GM19328 (cell line): Measurements from ENCODE around the gene ZNF148.

Experiments used
- ATAC-seq: cut with Tn5 transposase; IDR thresholded peaks from one replicate; pipeline ENCODE4 v1.9.1; 2021; ENCODE audit warnings: mild to moderate bottlenecking, moderate library complexity; ENCODE audit not compliant: unreplicated experiment

The ZNF148 gene

DNA sequence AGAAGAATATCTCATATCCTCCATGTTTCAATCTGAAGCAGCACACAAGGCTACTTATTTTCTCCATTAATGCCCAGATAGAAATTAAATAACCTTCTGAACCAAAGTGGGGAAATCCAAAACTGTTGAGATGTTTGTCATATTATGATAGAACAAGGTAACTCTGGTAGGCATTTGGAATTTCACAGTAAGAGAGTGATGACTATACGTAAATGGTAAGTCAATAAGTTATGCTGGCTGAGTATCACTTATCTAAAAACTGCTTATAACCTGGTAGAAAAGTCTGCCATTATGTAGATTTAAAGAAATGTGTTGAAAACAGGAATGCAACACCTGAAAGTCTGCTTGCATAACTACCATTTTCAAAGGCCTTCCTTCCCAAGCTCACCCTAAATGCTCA, 145.4 kb downstream of the ZNF148 start:
- no peak for ATAC-seq

DNA sequence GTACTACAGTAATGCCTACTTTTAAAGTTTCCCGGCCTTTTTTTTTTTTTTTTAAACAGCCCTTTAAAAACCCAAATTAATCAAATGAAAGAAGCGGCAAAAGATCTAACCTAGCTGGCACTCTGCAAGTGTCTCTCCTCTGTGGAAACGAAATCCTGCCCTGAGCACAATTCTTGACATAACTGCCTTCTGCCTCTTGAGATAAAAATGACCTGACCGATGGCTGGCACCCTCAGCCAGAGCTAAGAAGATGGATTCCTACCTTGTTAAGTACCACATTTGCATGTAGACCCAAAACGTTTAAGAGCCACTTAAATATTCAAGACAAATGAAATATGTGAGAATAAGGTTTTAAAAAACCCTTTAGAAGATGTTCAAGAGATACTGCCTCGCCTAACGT, 146.0 kb downstream of the ZNF148 start:
- ATAC-seq: no peak

DNA sequence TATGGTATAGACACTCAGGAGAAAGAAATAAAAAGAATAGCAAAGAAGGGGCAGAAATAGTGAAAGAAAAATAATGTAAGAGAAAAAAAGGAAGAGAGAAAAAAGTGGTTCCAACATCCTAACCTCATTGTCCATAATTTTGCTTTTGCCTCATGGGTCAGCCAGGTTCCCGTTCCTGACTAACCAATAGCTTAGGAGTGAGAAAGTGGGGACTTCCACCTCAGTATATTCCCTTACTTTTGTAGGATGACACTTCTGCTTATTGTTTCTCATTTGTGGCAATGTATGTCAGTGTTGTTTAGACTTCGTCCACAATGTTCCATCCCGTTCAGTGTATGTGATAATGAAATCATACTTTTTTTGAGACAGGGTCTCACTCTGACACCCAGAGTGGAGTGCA, 153.3 kb downstream of the ZNF148 start:
- ATAC-seq: no peak

DNA sequence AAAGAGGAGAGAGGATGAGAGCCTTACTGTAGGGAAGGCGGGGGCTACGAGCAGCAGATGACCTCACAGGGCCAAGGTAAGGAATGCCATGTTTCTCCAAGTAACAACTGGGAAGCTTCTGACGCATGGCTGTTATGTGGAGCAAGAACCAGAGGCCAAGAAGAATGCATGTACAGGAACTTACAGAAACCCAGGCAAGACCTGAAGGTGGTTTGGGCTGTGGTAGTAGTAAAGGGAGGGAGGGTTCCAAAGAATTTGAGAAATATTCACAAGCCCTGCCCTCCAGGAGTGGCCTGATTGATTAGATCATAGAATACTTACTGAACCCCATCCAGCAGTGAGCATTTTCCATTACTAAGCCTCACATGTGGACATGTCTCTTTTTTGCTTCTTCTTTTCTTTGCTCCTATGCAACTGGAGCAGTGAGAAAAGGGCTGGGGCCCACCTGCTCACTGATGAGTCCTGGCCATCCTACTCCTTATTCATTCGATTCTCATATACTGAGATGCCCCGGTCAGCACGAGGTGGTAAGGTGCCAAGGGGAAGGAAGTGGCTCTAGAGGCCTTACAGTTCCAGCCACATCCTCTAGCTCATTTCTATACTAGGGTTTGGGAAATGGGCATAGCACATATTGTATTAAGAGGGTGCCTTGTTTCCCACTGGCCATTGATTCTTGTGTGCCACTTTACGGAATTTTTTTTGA, 154.2 kb downstream of the ZNF148 start:
- ATAC-seq: no peak

DNA sequence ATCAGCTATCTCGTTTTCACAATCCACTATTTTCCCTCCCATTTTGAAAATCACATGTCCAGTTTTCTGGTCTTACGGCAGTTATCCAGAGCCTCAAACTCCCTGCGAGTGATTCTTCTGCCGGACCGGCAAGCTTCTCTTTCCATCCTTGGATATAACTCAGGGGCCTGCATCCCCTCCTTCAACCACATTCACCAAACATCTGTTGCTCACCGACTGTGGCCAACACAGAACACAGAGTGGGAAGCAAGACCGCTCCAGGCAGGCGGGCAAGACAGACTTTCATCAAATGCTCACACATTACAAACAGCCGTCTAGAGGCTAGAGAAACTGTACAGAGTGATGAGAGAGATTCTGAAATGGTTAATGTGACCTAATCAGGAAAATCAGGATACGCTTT, 154.9 kb downstream of the ZNF148 start:
- no peak for ATAC-seq

DNA sequence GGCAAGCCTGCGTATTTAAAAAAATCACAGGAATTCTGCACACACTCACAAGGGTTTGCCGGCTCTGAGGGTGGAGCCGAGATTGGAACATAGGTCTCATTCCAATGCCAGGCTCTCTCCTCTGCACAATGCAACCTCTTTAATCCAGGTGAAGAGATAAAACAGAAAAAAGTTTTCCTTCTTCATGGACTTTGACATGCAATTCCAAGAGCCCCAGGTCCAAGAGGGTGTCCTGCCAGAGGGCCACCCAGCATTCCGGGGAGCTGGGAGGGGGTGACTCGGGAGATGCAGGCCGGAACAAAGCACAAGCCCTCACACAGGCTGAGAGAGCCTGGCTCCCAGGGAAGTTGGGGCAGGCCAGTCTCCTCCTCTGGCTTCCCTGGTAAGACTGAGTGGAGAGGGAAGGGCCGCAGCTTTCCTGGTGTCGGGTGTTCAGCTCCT, 155.8 kb downstream of the ZNF148 start:
- no peak for ATAC-seq

DNA sequence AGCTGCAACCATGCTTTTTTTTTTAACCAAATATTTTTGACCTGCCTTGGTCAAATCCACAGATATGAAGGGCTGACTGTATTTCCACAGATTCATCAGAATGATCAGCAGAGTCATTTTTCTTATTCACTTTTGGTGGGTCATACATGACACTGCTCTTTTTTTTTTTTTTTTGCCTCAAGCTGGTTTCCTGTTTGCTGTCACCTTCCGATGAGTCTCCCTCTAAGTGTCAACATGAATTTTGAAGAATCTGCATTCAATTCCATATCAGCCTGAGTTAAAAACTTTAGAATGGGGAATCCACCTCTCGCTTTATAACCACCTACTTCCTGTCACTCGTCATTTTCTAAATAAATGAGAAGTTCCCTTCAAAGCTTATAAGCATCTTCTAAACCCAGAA, 160.4 kb downstream of the ZNF148 start:
- ATAC-seq: no peak

DNA sequence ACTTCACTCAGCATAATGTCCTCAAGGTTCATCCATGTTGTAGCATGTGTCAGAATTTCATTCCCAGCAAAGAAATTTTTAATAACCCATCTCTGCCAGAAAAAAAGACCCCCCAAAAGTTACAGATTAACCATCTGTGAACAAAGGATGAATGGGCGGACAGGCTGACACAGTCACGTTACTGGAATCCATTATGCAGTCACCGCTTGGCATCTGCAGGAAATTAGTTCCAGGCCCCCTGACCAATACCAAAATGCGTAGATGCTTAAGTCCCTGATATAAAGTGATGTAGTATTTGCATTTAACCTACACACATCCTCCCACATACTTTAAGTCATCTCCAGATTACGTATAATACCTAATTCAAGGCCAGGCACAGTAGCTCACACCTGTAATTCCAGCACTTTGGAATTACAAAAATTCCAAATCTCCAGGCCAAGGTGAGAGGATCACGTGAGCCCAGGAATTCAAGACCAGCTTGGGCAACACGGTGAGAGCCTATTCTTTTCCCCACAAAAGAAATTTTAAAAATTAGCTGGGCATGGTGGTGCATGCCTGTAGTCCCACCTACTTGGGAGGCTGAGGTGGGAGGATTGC, 161.1 kb downstream of the ZNF148 start:
- no peak for ATAC-seq

DNA sequence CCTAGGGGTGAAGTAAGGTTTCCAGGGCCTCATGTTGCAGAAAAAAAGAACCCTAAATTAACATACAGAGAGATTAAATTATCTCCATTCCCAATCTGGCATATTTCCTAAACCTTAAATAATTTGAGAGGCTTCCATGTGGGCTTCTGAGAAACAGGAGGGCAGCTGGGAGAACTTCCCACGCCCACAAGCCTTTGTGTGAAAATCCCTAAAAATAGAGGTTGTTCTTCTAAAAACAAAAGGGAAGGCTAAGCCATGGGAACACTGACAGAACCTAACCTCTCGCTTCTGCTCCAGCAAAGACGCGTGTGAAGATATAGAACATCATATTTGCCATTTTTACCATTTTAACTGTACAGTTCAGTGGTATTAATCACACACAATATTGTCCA, 161.8 kb downstream of the ZNF148 start:
- ATAC-seq: no peak

DNA sequence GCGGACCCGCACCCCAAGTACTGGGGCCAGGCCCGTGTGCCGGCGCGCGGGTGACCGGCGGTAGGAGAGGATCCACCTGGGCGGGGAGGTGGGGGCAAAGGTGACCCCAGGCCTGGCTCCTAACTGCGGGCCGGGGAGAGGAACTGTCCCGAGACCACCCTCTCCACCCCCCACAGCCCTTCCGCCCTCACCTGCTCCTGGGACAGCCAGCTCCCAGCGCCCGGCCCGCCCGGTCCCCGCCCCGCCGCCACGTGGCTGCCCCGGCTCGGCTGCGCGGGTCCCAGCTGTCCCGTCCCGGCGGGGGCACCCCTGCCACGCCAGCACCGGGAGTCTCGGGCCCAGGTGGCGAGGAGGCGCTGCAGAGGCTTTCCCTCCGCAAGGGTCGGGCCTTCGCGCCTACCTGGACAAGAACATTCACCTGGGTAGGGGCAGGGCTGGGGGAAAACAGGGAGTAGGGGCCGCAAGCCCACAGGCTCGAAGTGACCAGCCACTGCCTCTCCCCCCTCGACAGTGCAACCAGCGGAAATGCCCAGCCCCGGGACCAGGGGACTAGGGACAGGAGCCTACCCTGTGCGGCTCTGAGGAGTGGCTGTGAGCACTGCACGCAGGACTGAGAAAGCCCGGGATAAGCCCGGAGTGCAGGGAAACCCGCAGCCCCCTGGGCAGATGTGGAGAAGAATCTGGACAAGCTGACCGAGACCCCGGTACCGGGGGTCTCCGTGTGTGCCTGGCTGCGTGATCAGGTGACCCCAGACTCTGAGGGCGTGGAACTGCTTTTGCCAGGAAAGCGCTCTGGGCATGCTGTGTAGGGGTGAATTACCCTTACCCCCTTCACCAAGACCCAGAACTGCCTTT, 162.4 kb downstream of the ZNF148 start, which contains the start of gene SLC12A8:
Gene SLC12A8, minus strand, starts transcription at position 240 of the 855 bp plus-strand sequence. CDS start 1,399 bp downstream, outside the sequence.
- no peak for ATAC-seq

DNA sequence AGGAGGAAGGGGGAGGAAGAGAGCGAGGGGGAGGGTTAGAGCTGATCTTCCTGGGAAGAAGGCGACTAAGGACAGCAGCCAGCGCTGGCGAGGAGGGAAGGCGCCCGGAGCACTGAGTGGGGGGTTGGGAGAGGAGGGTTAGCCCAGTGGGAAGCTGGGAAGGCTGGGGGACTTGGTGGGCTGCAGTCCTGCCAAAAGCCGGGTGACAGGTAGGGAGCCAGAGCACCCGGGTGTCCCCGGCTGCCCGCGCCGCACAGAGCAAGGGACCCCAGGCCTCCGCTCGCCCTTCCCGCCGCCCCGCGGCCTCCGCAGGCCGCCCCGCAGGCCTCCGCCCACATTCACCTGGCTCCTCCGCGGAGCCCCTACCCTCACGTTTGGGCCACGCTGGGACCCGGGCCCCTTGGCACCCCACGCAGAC, 163.0 kb downstream of the ZNF148 start:
- ATAC-seq: no peak

DNA sequence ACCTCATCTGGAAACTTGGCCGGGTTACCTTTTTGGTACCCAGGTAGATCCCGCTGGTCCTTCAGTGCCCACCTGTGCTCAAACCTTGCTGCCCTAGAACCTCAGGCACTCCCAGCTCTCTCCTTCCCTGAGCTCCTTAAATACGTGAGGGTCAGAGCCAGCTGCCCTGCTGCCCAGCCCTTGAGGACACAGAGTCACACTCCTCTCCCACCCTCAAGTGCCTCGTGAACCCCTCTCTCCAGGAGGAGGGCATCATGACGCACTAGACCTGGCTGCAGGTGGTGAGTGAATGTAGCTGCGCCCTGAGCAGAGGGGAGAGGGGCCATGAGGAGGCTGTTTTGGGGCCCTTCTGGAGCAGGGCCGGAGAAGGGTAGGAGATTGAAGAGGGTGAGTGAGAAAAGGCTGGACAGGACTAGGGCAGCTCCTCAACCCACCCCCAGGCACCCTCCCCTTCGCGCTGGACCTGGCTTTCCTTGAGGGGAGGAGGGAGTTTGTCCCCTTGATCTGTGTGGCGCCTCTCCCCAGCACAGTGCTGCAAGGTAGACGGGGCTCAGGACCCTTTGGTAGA, 163.5 kb downstream of the ZNF148 start:
- ATAC-seq: no peak

DNA sequence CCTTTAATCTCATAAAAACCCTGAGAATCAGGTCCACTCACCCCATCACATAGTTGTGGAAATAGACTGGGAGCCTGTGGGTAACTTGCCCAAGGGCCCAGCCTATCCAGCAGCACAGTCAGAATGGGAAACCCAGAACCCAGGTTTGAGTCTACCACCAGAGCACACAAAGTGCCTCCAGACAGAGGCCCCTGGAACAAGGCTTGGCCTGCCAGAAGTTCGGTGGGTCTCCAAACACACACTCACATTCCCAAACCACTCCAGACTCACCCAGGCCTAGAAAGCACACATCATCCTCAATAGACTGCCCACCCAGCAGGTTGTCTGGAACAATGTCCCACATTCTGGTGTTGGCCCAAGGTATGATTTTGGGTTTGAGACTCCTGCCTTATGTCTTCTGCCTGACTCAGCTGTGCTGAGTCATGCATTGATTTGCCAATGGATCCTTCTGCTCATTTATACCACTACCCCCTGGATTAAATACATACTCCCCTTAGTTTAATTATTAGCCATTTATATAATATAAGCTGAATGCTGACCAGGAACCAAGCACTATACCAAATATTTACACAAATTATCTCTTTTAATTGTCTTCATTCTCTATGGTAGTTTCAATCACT, 167.1 kb downstream of the ZNF148 start:
- no peak for ATAC-seq

DNA sequence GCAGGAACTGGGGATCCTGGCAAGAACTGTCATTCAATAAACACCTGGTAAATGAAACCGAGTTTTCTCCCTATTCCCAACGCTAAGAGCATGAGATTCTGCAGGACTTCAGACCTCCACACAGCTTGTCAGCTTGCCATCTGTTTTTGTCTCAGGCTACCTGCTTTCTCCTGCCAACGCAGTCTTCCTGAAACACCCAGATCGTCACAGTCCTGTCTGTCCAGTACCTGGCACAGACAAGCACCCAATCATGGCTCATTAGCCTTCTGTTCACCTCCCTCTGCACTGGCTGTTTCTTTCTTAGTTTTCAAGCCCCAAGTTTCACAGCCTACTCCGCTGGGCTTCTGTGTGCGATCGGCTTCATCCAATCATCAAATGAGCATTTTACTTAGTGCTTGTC, 167.6 kb downstream of the ZNF148 start:
- no peak for ATAC-seq

DNA sequence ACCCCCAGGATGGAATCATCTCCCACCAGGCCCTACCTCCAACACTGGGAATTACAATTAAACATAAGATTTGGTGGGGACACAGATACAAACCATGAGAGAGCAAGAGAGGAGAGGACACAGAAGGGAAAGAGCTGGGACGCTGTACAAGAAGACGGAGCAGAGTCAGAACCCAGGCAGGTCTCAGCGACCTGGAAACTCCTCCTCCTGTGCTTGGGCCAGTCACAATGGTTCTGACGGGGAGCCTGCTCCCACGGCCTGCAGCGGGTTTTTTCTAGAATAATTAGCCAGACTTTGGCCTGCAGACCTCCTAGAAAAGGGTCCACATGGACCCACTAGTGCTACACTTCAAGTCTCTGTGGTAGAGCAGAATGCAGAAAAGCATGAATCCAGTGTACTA, 168.2 kb downstream of the ZNF148 start:
- ATAC-seq: no peak

DNA sequence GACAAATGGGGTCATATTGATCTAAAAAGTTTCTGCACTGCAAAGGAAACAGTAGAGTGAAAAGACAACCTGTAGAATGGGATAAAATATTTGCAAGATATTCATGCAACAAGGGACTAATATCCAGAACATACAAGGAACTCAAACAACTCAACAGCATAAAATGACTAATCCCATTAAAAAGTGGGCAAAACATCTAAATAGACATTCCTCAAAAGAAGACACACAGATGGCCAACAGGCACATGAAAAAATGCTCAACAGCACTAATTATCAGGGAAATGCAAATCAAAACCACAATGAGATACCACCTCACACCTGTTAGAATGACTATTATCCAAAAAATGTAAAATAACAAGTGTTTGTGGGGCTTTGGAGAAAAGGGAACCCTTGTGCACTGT, 171.4 kb downstream of the ZNF148 start:
- no peak for ATAC-seq

DNA sequence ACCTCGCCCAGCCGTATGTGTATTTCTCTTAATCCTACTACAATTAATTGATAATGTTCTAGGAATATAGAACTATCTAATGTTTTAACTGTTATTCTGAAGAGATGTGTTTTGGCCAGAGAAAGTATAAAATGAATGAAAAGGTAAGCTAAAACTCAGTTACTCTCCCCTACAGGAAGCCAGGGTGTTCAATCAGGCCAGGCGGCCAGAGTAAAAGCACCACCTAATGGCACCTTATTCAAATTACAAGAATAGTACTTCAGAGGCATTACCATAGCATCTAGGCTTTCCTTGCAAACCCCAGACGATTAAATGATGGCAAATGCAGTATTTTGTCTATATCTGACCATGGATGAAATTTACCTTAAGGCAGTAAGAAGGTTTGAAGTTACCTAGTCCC, 172.9 kb downstream of the ZNF148 start:
- no peak for ATAC-seq

DNA sequence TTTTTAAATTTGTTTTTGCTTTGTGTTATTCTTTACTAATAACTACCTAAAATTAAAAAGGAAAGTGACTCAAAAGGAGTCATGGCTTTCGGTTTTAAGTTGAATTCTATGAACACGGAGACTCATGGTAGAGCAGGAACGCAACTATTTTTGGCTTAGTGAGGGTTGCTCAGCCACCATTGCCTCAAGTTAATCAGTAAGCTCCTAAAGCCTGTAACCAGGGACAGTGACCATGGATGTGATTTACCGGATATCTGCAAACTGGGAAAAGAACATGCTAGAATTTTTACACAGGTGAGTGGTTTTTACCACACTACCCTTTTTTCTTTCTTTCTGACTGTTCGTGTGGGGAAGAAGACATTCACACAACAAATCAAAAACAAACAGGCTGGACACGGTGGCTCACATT, 174.4 kb downstream of the ZNF148 start:
- no peak for ATAC-seq

DNA sequence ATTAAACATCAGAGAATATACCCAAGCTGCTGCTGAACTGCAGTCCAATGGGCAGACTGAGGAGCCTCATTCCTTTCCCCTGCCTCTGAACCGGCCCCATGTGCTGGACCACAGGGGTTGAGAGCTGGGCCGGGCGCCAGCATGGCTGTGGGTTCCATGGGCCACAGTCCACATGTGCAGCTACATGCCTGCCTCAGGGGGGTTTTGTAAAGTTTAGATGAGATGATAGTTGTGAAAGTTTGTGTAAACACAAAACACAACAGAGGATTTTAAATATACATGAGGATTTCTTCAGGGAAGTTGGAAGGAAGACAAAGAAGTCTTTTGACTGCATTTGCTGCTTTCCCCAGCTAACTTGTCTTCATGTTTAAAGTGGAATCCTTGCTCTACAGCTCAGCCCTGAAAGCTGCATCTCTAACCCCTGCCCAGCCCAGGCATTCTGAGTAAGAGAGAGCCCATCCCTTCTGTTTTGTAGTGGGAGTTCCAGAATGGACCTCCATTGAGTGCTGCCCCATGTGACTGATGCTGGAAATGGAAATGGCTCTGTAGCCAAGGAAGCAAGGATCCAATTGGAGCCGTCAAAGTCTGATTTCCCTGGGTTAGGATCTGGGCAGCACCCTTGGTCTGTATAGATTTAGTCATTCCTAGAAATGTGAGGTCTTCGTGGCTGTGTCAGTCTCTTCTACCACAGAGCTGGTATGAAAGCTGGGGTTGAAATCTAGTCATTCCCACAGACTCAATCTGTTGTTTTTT, 180.1 kb downstream of the ZNF148 start:
- no peak for ATAC-seq
